AG09319 (cell line): Measurements from ENCODE around the gene ARSH.
"Not testable (repeated sequence)": the region's sequence is repeated elsewhere in the genome, so short reads cannot be mapped to it uniquely, and the experiment has no call there.

Source experiments
- DNase-seq: peaks from one replicate; pipeline ENCODE4 v3.0.0-alpha.2; 2010; ENCODE audit warnings: low read depth; ENCODE audit errors: extremely low read depth
- TF ChIP-seq, protein P1 (sequence below): IDR thresholded peaks from 2 replicates; pipeline ENCODE4 v1.5.1; 2011; ENCODE audit warnings: low read depth, mild to moderate bottlenecking, inconsistent platforms, low read length, moderate library complexity

ARSH gene

DNA sequence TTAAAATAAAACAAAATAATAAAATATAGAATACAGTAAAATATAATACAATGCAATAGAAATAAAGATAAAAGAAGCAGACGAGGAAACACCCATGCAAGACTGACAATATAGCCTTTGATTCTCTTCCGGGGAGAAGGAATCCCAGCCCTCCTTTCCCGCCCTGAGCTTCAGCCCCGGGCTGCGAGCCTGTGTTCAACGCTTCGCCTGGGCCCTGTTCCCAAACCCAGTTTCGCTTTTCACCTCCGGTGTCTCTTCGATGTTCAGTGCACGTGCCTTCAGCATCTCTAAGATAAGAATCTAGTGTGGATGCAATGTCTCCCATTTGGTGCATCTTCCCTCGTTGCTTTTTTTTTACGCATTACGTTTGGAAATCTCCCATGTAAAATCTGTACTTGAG lies 38.8 kb upstream of the ARSH start:
- TF ChIP-seq, protein P1, sequence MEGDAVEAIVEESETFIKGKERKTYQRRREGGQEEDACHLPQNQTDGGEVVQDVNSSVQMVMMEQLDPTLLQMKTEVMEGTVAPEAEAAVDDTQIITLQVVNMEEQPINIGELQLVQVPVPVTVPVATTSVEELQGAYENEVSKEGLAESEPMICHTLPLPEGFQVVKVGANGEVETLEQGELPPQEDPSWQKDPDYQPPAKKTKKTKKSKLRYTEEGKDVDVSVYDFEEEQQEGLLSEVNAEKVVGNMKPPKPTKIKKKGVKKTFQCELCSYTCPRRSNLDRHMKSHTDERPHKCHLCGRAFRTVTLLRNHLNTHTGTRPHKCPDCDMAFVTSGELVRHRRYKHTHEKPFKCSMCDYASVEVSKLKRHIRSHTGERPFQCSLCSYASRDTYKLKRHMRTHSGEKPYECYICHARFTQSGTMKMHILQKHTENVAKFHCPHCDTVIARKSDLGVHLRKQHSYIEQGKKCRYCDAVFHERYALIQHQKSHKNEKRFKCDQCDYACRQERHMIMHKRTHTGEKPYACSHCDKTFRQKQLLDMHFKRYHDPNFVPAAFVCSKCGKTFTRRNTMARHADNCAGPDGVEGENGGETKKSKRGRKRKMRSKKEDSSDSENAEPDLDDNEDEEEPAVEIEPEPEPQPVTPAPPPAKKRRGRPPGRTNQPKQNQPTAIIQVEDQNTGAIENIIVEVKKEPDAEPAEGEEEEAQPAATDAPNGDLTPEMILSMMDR, result no peak
- DNase-seq, result no peak

DNA sequence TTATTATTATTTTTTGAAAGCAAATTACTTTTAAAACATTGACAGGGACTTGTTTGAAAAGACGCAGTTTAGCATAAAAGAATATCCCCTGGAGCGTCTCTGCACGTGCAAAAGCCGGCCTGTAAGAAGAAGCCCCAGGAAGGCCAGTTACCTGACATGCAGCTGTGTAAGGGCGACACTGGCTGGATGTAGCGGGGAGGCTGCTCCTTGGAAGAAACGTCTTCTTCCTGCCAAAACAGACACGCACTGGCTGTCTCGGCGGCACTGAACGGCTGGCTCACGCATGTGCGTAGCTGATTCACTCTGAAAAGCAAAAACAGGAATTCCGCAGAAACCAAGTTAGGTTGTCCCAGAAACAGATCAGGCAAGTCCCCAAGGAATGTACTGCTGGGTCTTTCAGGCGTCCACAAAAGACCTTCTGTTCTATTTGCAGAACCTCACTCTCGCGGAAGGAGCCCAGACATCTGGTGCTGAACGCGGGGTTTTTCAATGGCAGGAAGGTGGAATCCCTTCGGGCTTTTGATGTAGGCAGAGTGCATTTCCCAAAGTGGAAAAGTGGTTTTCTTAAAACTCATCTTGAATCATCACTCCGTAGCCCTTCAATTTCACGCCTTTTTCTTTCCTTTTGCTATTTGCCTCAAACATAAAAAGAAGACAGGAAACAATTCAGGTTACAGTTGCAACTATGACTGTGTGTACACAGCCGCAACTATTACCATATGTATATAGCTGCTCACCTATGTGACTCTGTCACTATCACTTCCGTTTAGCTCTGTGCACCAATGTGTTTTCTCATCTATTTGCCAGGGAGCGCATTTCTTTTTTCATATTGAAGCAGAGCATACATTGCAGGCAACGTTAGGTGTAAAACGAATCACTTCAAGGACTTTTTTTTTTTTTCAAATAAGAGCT lies 38.1 kb upstream of the ARSH start:
- TF ChIP-seq, protein P1, result peak; percentile 30
- peak; percentile 16 for DNase-seq

DNA sequence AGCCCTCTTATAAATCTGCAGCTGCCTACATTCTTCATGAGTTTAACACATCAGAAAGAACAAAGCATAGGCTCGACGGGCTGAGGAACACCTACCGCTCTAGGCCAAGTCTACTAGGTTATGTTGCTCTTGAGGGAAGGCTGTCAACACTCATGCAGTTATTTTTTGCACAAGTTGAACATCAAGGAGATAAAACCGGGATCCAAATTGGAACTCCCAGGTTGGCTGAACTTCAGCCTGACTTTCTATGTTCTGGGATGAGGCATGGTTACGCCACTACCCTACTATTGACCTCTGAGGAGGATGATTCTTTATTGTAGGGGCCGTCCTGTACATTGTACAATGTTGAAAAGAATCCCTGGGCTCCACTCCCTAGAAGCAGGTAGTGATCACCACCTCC lies 37.3 kb upstream of the ARSH start:
- TF ChIP-seq, protein P1, result no peak
- DNase-seq, result no peak

DNA sequence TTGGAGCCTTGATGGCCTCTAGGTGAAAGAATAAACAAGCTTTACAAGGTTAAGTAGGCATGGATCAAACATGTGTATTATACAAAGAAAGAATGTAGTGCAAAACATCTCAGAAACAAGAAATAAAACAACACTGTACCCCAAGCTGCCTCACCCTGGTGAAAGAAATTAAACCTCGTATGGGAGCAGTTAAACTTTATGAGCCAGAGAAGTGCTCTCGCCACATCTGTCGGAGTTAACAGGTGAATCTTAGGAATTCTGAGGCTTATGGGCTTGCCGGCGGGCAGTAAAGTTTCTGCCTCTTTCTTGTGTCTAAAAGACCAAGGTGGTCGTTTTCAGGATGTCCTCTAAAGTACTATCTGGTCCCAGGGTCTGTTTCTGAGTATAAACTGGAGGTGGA lies 34.0 kb upstream of the ARSH start:
- DNase-seq, result no peak
- TF ChIP-seq, protein P1, result no peak

DNA sequence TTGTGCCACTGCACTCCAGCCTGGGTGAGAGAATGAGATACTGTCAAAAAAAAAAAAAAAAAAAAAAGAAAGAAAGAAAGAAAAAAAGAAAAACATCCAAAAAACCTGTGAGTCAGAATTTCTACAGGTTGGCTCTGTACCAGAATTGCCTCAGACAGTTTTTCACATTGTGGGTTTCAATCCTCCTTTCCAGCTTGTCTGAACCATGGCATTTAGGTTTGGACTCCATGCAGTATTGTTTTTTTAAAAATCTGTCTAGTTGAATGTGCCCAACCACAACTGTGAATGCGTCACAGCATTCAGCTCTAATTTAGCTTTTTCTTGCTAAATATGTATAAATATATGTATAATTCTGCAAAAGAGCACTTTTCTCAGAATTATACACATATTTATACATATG lies 31.4 kb upstream of the ARSH start:
- TF ChIP-seq, protein P1, result no peak
- DNase-seq, result no peak

DNA sequence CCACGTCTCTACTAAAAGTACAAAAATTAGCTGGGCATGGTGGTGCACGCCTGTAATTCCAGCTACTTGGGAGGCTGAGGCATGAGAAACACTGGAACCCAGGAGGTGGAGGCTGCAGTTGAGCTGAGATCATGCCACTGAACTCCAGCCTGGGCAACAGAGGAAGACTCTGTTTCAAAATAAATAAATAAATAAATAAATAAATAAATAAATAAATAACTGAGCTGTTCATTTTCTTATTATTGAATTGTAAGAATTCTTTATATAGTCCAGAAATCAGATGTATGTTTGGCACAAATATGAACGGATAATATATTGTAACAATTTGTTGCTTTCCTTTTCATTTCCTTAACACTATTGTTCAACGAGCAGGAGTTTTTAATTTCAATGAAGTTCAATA lies 27.7 kb upstream of the ARSH start:
- DNase-seq, result not testable (repeated sequence)

DNA sequence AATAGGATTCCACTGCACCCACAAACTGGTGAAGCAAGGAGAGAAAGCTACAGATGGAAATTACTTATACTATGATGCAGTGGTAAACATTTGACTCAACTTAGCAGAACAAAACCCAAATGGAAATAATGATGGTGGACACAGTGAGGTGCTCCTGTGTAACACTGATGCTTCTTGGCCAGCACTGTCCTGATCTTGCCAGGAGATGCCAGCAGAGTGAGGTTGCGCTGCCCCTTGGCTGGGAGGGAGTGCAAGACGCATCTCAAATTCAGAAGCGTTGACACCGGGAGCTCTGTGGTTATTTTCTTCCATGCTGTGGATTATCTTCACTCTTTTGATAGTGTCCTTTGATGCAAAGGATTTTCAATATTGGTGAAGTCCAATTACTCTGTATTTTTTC lies 22.0 kb upstream of the ARSH start:
- TF ChIP-seq, protein P1, result no peak
- no peak for DNase-seq

DNA sequence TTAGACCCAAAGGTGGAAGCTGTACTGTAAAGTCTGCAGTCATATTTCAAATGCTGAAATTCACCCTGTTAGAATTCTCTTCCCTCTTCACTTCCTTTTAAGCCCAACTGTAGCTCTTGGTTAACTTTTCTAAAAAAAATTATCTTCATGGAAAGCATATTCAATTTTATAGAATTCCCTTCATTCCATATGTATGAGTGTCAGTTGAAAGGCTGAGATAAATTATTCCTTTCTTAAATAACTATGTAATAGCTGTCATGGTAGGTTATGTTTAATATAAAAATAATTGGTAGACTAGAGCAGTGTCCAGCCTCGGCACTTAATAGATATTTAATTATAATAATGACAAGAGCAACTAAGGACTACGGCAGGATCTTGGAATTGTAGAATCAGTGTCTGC lies 16.8 kb upstream of the ARSH start:
- TF ChIP-seq, protein P1, result no peak
- no peak for DNase-seq
